Left lung (tissue), 14 donors: ENCODE data around the gene FMR1NB. TPM values are rescaled to one million over a fixed set of nuclear protein-coding genes. Genes with fewer than 3 reads are reported as not detected.

Experiments used
- ATAC-seq: fragments of 200-7000 bp; cut with Tn5 transposase; one replicate; pipeline ENCODE4 v1.9.1; 2020; ENCODE audit warnings: moderate library complexity
- DNase-seq, 4 donors: peaks; one replicate each; pipeline ENCODE4 v3.0.0-alpha.2; 2013 to 2020
- H3K27ac ChIP-seq, 2 donors: fragments of 200-600 bp; sonication (generic) in 1 of 2; one replicate each; pipeline versions ENCODE4 v1.5.0 to v1.8.0; 2020 to 2021
- H3K27me3 ChIP-seq, 2 donors: fragments of 200-600 bp; sonication (generic) in 1 of 2; one replicate each; pipeline versions ENCODE4 v1.5.0 to v1.8.0; 2020 to 2021
- H3K36me3 ChIP-seq, 2 donors: fragments of 200-600 bp; sonication (generic) in 1 of 2; one replicate each; pipeline versions ENCODE4 v1.5.0 to v1.8.0; 2020 to 2021
- H3K4me1 ChIP-seq, 2 donors: fragments of 200-600 bp; one replicate each; pipeline ENCODE4 v1.8.0; 2021
- H3K4me3 ChIP-seq, 2 donors: fragments of 200-600 bp; sonication (generic) in 1 of 2; one replicate each; pipeline versions ENCODE4 v1.5.0 to v1.8.0; 2020 to 2021; ENCODE audit warnings: mild to moderate bottlenecking in 1 of 2
- H3K9me3 ChIP-seq, 2 donors: fragments of 200-600 bp; sonication (generic) in 1 of 2; one replicate each; pipeline versions ENCODE4 v1.5.0 to v1.8.0; 2020 to 2021
- intact Hi-C, 2 donors: fragments of 100-400 bp; cut with DNase I; formaldehyde crosslinking; loops; one replicate each; pipeline versions ENCODE4 v1.11.2 to v1.14.2; 2022
- long read RNA-seq, 12 donors: library from polyadenylated mRNA in 2 of 12; unstranded in 2 of 12; transcript quantifications; one replicate each; pipeline ENCODE4 v2.0.0 and lab custom pipeline, GENCODE V29; 2019 to 2026
- polyA plus RNA-seq, 6 donors: library from polyadenylated mRNA; unstranded; fragments of 120-200 nt; gene quantifications; one replicate each; pipeline ENCODE4 v1.2.1, GENCODE V29; 2013; ENCODE audit not compliant: insufficient read length in 6 of 6
- total RNA-seq, 2 donors: library from RNA; stranded (reverse); fragmentation: NEBNext Ultra II Directional; extraction: Animal tissue kit (Norgen Biotek cat#: 25700); gene quantifications; one replicate each; pipeline ENCODE4 v1.2.1, GENCODE V29; 2021
- TF ChIP-seq, protein P1 (sequence below), 2 donors: fragments of 200-600 bp; sonication (generic) in 1 of 2; IDR thresholded peaks; one replicate each; pipeline versions ENCODE4 v1.5.0 to v1.8.0; 2021; ENCODE audit warnings: antibody characterized with exemption in 2 of 2
- donor health status: DM: no; HTN: yes; CAD: no.
- donor health status: DM: no; HTN: no; CAD: no.

Gene FMR1NB, protein sequence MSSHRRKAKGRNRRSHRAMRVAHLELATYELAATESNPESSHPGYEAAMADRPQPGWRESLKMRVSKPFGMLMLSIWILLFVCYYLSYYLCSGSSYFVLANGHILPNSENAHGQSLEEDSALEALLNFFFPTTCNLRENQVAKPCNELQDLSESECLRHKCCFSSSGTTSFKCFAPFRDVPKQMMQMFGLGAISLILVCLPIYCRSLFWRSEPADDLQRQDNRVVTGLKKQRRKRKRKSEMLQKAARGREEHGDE
- total RNA-seq, result not detected
- under 1 TPM in 2 of 6 donors, not detected in 4; 0.16 to 0.32 TPM for polyA plus RNA-seq
- long read RNA-seq, donor 1, result 0 reads
- long read RNA-seq, donor 2, result 0 reads
- long read RNA-seq, donor 3, result 0 reads
- long read RNA-seq, donor 4, result 0 reads
- long read RNA-seq, donor 5, result 0 reads
- long read RNA-seq, donor 6, result 0 reads
- long read RNA-seq, donor 7, result 0 reads
- long read RNA-seq, donor 8, result 0 reads
- long read RNA-seq, donor 9, result 0 reads
- long read RNA-seq, donor 10, result 0 reads
- long read RNA-seq, donor 11, result 0 reads
- long read RNA-seq, donor 12, result 0 reads

DNA sequence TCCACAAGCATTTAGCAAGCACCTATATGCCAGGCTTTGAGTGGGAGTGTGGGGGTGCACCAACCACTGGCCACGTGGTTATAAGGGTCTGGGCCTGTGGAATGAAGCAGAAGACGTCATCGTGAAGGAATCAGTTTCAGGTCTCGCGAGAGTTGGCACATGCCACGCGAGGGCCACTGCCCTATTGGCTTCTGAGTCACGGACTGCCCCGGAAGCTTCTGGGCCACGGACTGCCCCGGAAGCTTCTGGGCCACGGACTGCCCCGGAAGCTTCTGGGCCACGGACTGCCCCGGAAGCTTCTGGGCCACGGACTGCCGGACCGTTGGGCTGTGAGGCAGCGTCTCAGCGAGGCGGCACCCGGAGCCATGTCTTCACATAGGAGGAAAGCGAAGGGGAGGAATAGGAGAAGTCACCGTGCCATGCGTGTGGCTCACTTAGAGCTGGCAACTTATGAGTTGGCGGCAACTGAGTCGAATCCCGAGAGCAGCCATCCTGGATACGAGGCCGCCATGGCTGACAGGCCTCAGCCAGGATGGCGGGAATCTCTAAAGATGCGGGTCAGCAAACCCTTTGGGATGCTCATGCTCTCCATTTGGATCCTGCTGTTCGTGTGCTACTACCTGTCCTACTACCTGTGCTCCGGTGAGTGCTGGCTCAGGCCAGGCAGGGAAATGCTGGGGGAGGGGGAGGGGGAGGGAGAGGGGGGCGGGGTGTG is at the start of gene FMR1NB:
TSS of gene FMR1NB (plus strand) at position 300 of the 715 bp plus-strand sequence. CDS start at position 366, 66 bp downstream.
- no peak for ATAC-seq
- Histone ChIP-seq H3K27me3 (no peaks in the 10 kb centered on the region), H3K9me3 (no peaks in the 10 kb centered on the region), H3K27ac (no peak within 1 kb of the TSS), H3K4me1 (no peaks in the 10 kb centered on the region), H3K36me3 (no peaks in the 10 kb centered on the region), H3K4me3 (no peak within 1 kb of the TSS)
- DNase-seq, result no peak
- TF ChIP-seq, protein P1, sequence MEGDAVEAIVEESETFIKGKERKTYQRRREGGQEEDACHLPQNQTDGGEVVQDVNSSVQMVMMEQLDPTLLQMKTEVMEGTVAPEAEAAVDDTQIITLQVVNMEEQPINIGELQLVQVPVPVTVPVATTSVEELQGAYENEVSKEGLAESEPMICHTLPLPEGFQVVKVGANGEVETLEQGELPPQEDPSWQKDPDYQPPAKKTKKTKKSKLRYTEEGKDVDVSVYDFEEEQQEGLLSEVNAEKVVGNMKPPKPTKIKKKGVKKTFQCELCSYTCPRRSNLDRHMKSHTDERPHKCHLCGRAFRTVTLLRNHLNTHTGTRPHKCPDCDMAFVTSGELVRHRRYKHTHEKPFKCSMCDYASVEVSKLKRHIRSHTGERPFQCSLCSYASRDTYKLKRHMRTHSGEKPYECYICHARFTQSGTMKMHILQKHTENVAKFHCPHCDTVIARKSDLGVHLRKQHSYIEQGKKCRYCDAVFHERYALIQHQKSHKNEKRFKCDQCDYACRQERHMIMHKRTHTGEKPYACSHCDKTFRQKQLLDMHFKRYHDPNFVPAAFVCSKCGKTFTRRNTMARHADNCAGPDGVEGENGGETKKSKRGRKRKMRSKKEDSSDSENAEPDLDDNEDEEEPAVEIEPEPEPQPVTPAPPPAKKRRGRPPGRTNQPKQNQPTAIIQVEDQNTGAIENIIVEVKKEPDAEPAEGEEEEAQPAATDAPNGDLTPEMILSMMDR (IDR thresholded peaks at IDR 0.05), result no peak
- intact Hi-C loops, result no loop called here

DNA sequence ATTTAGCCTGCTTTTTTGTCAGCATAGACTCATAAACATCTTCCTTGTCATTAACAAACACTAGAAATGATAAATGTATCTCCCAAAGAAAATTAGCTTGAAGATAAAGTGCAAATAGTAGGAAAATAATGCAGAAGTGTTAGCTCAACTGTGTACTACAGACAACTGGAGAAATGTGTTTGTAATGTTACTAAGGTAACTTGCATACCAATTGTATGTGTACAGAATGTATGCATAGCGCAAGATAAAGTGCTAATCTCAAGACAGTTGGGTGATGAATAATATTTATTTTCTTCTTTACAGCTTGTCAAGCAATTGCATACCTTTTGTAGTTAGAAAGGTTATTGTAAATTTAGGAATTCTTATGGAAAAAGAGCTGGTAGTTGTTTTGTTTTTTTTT is 47.3 kb upstream of the FMR1NB start:
- peaks cover 0 to 30% of the 10 kb centered on the region in 2 donors for H3K36me3 ChIP-seq
- ATAC-seq (no peak), DNase-seq (no peak)
- no peak overlapping the region for H3K4me3 ChIP-seq
- no peaks in the 10 kb centered on the region for H3K27me3 ChIP-seq
- H3K9me3 ChIP-seq, result no peaks in the 10 kb centered on the region
- H3K4me1 ChIP-seq, result no peaks in the 10 kb centered on the region
- intact Hi-C loops, result no loop called here
- TF ChIP-seq, protein P1 (IDR thresholded peaks at IDR 0.05), result no peak
- H3K27ac ChIP-seq, result no peak overlapping the region

DNA sequence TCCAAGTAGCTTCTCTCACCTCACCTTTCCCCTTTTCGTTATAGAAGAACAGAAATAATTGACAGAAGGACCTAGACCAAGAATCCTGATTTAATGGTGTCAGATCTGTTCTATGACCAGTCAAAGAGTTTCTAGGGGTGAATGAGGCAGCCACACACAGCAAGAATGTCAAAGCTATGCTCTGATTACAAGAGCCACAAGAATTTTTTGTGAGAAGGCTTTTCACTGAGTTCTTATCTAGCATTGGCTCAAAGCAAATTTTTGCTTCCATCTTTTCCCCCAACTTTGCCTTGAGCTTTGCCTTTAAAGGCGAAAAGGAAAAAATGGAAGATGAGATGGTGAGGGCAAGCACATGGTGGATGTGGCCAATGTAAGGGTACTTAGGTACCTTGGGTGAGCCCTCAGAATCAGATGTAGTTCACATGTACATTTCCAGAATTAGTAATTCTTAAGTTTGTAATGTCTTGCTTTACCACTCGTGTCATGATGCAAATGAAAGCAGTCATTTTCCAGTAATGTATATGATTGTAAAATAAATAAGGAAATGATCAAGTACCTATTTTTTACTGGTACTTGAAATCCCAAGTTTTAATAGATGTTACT is 45.9 kb upstream of the FMR1NB start:
- TF ChIP-seq, protein P1 (IDR thresholded peaks at IDR 0.05), result no peak
- peaks cover 0 to 33% of the 10 kb centered on the region in 2 donors for H3K36me3 ChIP-seq
- ATAC-seq, result no peak
- no peak overlapping the region for H3K27ac ChIP-seq
- no peaks in the 10 kb centered on the region for H3K27me3 ChIP-seq
- no peaks in the 10 kb centered on the region for H3K9me3 ChIP-seq
- H3K4me1 ChIP-seq, result no peaks in the 10 kb centered on the region
- DNase-seq, result no peak
- intact Hi-C loops, result no loop called here
- H3K4me3 ChIP-seq, result no peak overlapping the region

DNA sequence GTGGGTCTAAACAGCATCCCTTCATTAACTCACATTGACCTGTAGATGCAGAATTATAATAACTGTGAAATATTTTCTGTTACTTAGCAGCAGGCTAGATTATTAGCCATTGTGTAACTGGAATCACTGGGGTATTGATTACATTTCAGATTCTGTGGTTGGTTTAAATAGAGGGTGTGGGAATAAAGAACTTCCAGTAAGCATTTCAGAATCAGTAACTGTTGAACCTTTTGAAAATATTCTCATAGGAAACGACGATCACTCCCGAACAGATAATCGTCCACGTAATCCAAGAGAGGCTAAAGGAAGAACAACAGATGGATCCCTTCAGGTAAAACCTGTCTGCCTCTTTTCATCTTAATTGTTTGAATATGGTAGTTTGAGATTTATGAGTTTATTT is 35.9 kb upstream of the FMR1NB start:
- Histone ChIP-seq H3K4me3 (no peak overlapping the region), H3K36me3 (peaks cover 0 to 50% of the 10 kb centered on the region in 2 donors), H3K4me1 (no peaks in the 10 kb centered on the region), H3K27me3 (no peaks in the 10 kb centered on the region), H3K27ac (no peak overlapping the region), H3K9me3 (no peaks in the 10 kb centered on the region)
- no peak for ATAC-seq
- TF ChIP-seq, protein P1 (IDR thresholded peaks at IDR 0.05), result no peak
- DNase-seq, result no peak
- intact Hi-C loops, result no loop called here
